IPS-NIHi7 (cell line): Measurements from ENCODE around the gene GRIN2D.
"Not testable (repeated sequence)": the region's sequence is repeated elsewhere in the genome, so short reads cannot be mapped to it uniquely, and the experiment has no call there.

ENCODE experiments used
- DNase-seq: peaks from one replicate; pipeline ENCODE4 v3.0.0; 2012; ENCODE audit warnings: mixed read lengths; ENCODE audit errors: extremely low spot score

Gene GRIN2D

DNA sequence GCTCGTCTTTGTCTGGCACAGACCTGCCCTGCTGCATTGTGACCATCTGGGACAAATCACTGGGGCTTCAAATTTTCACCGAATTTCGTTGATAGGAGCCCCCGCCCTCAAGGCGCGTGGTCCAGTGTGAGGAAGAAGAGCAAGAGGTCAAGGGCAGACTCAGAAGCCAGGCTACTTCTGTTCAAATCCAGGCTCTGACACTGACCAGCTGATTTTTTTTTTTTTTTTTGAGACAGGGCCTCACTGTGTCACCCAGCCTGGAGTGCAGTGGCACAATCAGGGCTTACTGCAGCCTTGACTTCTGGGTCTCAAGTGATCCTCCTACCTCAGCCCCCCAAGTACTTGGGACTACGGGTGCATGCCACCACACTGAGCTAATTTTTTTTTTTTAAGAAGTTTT lies 22.1 kb upstream of the GRIN2D start:
- DNase-seq = no peak

DNA sequence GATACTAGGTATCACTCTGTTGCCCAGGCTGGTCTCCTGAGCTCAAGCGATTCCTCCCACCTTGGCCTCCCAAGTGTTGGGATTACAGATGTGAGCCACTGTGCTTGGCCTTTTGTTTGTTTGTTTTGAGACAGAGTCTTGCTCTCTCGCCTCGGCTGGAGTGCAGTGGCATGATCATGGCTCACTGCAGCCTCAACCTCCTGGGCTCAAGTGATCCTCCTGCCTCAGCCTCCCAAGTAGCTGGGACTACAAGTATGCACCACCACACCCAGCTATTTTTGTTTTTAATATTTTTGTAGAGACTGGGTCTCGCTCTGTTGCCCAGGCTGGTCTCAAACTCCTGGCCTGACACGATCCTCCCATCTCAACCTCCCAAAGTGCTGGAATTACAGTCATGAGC lies 21.7 kb upstream of the GRIN2D start:
- not testable (repeated sequence) for DNase-seq

DNA sequence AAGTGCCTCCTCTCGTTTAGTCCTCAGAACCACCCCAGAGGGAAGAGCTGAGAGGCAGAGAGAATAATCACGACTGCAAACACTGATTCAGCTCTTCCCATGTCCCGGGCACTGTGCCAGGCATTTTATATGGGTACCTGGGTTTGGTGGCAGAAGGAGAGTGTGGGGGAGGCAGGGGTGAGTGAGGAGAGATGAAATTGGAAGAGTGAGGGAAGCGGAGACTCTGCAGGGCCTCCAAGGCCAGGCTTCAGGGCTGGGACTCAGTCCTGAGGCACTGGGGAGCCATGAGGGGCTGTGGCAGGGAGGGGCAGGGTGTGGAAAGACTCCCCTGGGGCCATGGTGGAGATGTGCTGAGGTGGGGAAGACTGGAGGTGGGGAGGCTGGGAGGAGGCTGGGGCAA lies 20.6 kb upstream of the GRIN2D start:
- no peak for DNase-seq

DNA sequence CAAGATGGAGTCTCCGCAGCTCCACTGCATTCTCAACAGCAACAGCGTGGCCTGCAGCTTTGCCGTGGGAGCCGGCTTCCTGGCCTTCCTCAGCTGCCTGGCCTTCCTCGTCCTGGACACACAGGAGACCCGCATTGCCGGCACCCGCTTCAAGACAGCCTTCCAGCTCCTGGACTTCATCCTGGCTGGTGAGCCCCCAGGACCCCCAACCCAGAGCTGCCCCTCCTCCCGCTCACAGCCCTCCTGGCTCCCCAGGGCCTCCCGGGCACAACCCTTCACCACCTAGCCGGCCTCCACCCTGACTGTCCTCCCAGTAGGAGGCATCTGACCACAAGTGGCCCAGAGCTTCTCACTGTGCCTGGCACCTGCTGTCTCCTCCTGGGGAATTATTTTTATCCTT lies 19.9 kb upstream of the GRIN2D start:
- DNase-seq = no peak

DNA sequence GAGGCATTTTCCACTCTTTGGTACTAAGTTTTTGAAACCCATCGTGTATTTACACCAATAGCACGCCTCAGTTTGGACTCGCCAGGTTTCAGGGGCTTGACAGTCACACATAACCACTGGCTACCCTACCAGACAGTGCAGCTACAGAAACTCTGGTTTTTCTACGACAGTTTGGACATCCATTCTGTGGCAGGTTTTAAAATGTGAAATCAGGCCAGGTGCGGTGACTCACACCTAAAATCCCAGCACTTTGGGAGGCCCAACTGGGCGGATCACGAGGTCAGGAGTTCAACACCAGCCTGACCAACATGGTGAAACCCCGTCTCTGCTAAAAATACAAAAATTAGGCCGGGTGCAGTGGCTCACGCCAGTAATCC lies 15.3 kb upstream of the GRIN2D start:
- DNase-seq = no peak

DNA sequence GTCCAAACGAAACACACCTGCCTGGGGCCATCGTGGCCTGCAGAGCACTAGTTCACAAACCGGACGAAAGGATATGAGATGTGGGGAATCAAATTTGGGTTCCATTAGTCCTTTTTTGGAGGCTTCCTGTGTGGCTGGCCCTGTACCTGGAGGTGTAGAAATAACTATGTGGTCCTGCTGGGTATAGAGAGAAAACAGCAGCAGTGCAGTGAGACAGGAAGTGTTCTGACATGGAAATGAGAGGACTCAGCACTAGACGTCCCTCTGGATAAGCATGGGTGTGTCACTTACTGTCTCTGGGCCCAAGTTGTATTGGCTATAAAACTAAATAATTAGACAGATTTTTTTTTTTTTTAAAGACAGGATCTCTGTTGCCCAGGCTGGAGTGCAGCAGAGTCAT lies 14.4 kb upstream of the GRIN2D start:
- DNase-seq = no peak

DNA sequence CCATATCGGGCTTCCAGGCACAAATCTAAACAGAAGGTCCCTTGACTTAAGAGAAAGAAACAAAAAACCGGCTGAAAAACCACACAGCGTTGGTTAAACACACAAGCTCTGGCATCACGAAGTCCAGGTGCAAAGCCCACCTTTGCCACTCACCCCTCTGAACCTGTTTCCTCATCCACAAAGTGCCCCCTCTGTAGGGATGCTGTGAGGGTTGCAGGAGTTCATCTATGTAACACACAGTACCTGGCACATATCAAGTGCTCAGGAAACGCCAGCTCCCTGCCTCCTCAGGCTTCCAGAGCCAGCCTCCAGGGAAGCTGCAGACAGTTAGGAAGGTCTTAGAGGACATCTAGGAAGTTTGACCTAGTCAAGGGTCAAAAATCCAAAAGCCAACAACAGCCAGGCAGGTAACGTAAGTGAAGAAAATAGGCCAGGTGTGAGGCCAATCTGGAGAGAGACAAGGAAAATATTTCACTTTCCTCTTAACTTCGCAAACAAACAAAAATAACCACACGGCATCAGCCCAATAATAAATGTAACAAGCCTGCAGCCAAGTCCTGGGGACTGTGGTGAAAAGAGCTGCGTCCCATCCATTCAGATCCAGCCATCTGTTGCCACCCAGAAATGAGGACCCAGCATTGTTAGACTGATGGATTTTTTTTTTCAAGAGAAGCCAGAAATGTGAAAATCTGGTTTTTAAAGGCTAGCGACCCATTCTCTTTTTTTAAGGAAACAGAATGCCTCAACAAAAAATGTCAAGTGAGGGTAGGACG lies 12.1 kb upstream of the GRIN2D start:
- DNase-seq = no peak

DNA sequence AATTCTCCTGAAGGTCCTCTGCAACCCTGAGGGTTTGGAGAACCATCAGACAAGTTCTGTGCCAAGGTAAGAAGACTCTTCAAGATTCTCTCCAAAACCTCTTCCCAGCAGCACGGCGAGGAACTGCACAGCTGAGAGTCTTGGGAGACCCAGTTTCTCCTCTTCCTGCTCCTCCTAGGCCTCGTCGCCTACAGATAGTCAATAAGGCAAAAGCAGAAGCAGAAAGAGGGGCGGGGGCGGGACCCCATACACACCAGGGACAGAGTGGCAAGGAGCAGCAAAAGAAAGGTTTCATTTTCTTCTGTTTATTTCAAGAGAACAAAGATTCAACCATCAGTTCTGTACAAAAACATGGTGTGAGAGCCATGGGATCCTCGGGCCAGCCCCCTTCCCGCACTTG lies 11.2 kb upstream of the GRIN2D start:
- DNase-seq = no peak

DNA sequence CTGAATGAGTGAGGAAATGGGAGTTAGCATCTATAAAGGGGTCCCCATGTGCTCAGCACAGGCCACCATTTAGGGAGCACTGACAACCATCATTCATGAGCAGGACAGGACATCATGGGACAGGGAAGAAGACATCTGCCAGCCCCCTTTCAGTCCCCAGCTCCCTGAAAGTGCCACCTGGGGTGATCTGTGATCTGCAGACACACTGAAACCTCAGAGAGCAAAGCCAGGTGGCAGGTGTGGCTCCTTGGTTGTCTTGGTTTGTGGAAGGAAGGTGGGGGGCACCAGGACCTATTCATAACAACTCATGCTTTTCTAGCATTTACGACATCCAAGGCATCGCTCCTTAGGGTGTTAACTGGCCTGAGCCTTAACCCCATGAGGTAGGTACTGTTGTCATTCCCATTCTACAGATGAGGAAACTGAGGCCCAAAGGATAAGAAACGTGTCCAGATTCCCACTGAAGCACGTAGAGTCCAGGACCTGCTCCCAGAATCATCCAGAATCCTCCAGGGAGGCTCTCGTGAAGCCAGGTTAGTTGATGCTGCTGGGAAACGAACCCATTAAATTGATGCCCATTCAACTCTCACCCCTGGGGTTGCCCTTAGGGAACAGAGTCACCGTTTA lies 7.9 kb upstream of the GRIN2D start:
- DNase-seq = no peak

DNA sequence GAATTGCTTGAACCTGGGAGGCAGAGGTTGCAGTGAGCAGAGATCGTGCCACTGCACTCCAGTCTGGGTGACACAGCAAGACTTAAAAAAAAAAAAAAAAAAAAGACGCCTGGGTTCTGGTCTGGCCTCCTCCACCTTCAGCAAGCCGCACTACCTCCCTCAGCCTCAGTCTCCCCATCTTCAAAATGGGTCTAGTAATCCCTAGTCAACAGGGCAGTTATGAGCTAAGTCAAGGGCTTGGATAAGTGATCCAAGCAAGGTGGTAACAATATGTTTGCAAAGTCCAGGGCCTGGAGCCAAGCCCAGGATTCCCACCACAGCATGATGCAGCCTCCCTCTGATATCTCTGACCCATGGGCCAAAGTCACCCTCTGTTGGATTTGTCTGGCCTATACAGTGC lies 6.5 kb upstream of the GRIN2D start:
- DNase-seq = no peak

DNA sequence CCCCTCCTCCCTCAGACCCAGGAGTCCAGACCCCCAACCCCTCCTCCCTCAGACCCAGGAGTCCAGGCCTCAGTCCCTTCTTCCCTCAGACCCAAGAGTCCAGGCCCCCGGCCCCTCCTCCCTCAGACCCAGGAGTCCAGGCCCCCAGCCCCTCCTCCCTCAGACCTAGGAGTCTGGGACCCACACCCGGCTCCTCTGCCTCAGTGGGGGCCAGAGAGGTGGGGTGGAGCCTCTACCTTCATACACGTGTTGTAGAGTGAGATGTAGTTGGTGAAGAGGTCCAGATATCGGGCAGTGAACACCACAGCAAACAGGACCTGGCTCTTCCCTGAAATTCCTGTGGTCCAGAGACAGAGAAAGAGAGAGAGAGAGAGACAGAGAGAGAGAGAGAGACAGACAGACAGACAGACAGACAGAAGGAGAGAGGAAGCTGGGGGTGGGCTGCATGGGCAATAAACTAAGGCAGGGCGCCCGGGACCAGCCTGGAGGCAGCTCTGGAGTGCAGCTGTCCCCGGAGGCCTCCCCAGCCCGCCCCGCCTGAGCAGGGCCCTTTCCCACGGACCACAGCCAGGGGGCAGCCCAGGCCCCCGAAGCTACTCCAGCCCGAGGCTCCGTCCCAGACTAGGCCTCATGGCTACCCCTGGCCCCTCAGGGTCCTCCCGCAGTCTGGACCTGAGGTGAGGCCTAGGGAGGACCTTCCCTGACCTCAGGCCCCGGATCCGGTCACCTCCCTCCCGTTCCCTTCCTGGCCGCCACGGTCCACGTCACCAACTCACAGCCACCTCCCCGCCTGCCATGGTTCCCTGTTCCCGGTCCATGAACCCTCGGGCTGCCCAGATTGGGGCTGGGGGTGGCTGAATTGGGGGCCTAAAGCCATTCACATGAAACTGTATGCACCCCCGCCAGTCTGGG lies 3.0 kb upstream of the GRIN2D start:
- peak; percentile 83 for DNase-seq

DNA sequence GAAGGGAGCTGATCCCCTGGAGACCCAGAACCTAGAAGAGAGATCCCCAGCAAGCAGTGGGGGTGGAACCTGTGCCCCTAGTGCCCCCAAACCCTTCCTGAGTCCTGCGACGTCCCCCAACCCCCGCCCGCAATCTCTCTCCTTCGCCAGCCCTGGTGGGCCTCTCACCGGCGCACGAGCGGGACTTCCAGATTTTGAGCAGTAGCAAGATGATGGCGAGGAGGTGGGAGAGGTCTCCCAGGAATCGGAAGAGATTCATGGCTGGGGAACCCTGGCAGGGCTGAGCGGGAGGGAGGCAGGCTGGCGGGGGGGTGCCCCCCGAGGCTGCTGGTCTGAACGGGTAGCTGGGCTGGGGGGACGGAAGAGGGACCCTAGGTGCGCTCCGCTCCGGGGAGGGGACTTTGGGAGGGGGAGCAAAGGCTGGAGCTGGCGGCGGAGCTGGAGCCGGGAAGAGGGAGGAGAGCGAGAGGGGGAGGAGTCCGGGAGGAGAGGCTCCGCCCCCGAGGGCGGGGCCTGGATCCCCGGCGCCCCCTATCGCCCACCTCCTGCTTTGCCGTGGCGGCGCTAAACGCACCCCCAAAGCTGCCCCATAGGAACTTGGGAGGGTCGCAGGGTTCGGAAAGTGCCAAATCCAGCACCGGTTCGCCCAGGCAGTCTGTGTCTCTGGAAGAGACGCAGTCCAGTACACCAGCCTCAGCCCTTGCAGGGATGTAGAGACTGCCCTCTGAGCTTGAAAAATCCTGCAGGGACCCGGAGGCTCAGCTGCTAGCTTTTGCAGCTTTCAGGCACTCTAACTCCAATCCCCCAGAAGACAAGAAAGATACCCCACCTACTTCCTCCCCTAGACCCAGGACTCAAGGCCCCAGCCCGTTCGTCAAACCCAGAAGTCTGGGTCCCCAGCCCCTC lies 2.1 kb upstream of the GRIN2D start, which contains the start of gene KDELR1:
Gene KDELR1, minus strand, starts transcription at position 452 of the 906 bp plus-strand sequence. Its CDS starts 193 bp downstream, at position 259.
- peak; percentile 90 for DNase-seq

DNA sequence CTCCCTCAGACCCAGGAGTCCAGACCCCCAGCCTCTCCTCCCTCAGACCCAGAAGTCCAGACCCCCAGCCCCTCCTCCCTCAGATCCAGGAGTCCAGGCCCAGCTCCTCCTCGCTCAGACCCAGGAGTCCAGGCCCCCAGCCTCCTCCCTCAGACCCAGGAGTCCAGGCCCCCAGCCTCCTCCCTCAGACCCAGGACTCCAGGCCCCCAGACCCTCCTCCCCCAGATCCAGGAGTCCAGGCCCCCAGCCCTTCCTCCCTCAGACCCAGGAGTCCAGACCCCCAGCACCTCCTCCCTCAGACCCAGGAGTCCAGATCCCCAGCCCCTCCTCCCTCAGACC lies 1.5 kb upstream of the GRIN2D start:
- not testable (repeated sequence) for DNase-seq

DNA sequence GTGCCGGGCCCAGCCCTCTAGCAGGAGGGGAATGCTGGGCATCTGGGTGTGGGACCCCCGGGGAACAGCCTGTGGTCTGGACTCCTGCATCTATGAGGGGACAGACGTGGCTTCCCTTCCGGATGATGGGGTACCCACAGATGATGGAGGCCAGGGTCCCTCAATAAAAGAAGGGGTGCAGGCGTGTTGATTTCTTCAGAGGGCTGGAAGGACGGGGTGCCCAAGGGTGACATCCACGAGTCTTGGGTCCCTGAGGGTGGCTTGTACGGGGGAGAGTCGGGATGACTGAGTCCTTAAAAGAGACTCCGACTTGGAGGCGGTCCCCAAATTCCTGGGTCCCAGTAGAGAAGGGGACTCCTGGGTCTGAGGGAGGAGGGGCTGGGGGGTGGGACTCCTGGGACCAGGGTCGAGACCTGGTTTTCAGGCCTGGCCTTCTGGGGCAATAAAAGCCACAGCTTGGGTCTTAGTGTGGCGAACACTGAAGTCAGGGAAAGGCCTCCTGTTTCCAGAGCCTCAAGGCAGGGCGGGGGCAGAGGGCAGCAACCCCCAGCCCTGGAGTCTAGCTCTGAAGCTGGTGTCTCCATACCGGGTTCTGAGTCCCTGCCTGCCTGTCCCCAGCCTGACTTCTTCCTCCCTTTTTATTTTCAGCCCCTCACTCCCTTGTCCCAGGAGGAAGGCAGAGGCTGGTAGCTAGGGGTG lies 459 bp upstream of the GRIN2D start:
- no peak for DNase-seq

DNA sequence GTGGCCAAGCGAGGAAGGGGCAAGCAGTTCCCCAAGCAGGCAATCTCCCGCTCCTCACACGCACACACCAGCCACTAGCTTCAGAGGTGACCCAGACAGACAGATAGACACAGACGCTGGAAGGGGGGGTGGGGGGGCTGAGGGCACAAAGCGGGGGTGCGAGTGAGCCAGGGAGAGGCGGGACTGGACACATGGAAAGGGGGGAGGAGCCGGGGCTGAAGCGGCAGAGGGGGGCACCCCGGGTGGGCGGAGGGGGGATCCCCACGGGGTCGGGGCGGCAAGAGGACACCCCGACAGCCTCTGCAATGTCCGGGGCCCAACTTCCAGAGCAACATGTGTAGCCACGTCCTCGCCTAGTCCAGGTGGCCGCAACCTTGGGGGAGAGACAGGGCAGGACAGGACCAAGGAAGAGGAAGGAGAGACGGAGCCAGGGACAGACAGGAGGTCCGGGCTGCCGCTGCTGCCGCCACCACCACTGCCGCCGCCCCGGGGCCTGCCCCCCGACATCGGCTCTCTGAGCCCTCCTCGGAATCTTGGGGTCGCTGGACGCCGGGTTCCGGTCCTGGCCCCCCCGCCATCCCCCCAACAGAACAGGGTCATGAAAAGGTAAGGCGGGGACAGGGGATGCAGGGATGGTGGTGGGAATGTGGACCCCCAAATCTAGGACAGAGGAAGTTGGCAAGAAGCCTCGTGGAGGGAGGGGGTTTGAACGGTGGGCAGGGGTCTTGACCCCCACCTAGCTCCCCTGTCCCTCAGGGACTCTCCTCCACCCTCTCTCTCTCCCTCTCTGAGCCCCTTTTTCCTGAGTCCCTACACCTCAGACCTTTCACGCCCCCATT lies 1.1 kb downstream of the GRIN2D start:
- no peak for DNase-seq

DNA sequence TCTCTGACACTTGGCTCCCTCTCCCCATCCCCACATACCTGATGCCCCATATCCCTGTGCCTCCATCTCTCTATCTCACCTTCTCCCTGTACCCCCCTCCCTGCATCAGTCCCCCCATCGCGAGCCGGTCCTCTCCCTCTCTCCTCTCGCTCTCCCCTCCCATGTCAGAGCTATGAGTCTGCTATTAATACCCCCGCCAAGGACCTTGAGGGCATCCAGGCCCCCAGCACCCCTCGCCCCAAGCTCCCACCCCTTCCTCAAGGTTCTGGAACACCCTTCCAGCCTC lies 1.6 kb downstream of the GRIN2D start:
- DNase-seq = no peak

DNA sequence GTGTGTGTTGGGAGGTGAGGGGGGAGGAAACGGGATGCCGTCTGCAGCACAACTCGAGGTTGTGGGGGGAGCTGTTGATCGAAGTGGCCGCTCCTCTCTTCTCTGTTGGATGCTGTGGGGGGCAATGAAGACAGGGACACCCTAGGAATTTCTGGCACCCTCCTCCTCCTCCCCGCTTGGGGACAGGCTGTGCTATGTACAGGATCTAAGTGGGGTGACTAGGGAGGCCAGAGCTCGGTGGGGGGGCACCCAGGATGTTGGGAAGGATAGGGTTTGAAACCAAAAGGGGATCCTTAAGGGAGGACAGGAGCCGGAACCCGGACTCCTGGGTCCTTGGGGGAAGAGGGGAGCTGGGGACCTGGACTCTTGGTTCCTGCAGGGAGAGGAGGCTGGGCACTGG lies 2.0 kb downstream of the GRIN2D start:
- no peak for DNase-seq

DNA sequence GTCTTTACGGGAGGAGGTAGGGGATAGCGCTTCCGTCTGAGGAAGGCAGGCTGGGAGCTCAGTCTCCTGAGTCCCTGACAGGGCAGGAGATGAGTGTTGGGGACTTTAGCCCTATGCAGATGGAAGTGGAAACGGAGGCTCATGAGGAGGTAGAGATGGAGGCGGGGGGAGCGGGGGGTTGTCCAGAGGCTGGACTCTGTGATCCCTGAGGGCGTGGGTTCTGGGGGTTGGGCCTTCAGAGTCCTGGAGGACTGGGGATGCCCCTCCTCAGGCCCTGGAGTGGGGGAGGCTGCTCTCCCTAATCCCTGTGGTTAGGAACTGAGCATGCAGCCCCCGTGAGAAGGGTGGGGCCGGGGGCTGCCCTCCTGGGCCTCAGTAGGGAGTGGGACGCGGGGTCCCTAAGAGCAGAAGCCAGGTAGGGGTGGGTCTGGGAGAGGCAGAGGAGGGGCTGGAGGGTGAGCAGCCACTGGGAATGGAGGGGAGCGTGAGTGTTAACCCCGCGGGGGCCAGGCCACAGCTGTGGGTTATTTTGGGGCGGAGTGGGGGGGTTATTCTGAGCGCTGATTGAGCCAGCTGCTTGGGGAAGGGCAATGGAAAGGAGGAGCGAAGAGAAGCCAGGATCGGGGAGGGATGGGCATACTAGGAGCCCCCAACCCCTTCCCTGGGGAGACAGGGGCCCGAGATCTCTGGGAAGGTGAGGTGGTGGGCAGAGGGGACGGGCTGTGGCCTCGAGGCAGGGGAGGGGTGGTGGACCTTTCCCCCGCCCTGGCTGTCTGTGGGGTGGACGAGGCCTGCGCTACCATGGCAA lies 2.8 kb downstream of the GRIN2D start:
- no peak for DNase-seq

DNA sequence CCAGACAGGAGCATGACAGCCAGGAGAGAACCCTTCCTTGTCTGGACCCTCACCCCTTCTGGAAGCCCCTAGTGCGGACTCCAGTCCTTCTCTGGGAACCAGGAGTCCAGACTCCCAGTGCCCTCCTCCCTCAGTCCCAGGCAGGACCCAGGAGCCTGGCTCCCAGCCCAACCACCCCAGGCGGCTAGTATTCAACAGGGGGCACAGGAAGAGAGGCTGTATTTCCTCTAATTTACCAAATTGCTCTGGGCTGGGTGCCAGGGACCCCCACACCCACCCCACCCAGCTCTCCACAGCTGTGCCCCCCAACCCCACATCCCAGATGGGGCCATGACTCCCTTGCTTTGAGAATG lies 3.3 kb downstream of the GRIN2D start:
- DNase-seq = no peak
